HG03460 (cell line): Measurements from ENCODE around the gene PIGN.

Source experiments
- ATAC-seq: cut with Tn5 transposase; IDR thresholded peaks from one replicate; pipeline ENCODE4 v1.9.1; 2021; ENCODE audit not compliant: unreplicated experiment

The PIGN gene

DNA sequence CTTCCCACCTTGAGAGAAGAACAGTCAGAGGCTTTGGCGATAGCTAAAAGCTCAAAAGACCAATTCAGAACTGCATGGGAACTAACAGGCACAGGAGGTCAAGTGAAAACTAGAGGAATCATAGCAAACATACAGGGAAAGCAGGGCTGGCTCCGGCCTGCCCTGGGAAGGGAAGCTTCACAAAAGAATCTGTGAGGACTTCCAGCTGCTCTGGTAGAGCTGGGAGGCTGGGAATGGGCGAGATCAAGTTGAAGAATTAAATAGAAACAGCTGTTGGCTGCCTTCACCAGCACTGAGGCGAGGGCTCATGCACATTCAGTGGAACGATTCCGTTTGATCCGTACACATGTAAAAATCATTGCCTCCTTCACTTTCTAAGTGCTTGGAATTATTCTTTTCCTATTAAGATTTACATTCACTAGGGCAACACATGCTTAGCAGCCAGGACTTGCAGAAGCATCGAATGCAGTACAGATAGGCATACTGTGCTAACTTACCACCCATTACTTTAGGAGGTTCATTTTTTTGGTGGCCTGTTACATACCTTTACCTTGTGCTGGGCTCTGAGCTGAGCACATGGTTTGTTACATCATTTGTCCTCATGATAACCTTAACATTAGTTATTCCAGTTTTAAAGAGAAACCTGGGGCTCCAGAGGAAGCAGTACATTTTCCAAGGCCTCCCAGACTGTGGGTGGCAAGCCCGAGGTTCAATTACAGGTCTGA lies 168.7 kb downstream of the PIGN start:
- no peak for ATAC-seq

DNA sequence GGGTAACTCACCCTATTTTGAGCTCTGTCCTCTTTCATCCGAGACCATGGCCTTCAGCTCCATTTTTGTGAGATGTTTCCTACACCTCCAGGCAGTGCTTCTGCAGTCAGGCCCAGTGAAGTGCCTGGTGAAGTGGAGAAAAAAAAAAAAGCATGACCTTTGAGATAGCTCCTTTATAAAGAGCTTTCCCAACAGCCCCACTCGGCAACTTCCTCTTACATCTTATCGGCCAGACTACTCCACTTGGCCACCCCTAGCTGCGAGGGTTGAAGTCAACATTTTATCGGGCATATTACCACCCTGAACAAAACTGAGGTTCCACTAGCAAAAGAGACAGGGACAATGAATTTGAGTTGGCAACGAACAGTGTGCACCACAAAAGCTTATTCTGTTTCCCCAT lies 169.2 kb downstream of the PIGN start:
- ATAC-seq: no peak

DNA sequence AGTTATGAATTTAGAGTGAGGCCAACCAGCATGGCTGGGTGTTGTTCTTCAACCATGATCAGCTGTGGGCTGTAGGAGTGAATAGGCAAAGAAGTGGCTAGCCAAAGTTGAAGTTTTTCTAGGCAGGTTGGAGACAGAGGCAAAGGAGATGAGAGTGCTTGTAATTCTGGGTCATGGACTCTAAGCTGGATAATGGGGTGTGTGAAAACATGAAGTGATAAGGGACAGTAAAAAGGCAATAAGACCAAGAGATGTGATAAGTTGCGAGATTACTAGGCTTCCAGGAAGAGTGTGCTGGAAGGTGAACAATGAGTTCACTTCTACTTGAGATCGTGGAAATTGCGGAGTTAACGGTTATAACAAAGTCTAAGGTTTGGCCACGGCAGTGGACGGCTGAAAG lies 175.4 kb downstream of the PIGN start:
- no peak for ATAC-seq

DNA sequence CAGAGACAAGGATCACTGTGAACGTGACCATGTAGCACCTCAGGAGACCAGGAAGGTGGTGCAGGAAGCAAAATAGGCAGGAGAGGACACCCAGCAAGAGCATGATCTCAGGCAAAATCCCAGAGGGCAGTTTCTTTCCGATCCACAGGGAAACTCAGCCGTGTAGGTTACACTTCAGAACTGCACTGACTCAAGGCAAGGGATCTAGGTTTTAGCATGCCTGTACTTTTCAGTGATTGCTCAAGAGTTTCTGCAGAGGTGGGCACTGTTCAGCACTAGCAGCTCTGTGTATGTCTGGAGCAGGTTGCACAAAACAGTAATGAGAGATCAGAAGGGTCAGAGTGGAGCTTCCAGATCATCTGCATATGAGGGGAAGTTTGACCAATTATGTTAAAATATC lies 177.3 kb downstream of the PIGN start:
- ATAC-seq: no peak

DNA sequence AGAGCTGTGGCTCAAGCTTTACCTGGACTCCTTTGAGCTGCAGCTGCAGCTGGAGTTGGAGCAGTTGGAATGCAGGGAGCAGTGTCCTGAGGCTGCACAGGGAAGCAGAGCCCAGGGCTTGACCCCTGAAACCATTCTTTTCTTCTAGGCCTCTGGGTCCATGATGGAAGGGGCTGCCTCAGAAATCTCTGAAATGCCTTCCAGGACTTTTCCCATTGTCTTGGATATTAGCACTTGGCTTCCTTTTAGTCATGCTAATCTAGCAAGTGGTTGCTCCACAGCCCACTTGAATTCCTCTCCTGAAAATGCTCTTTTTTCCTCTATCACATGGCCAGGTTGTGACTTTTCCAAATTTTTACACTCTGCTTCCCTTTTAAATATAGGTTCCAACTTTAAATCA lies 185.5 kb downstream of the PIGN start:
- no peak for ATAC-seq

DNA sequence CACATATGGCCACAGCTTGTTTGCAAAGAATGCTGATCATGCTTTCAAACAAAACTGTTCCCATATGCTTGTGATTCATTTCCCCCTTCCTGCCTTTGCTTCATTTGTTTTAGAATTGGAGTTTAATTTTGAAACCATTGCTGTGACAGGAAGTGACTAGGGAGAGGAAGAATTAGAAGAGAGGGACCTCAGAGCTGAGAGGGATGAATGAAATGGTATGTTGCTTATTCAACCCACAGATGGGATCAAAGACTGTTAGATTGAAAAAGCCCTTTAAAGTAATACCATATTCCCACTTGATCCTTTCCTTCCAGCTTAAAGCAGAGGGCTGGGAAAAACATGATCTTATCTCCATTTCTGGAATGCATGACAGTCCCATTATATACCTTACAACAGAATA lies 187.9 kb downstream of the PIGN start:
- ATAC-seq: no peak

DNA sequence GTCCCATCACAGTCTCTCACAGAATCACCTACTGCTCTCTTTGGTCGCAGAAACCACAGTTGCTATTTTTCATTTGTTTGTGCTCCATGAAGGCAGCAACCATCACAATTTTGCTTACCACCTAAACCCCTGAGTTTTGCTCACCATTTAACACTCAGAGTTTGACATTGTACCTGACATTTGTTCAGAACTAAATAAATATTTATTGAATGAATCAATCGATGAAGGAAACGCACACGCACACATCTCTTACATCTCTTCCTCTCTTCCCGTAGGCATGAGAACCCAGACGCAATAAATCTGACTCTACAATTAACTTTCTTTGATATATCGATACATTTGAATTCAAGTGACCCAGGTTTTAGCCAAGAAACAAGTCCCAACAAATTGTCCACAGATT lies 188.5 kb downstream of the PIGN start:
- ATAC-seq: no peak

DNA sequence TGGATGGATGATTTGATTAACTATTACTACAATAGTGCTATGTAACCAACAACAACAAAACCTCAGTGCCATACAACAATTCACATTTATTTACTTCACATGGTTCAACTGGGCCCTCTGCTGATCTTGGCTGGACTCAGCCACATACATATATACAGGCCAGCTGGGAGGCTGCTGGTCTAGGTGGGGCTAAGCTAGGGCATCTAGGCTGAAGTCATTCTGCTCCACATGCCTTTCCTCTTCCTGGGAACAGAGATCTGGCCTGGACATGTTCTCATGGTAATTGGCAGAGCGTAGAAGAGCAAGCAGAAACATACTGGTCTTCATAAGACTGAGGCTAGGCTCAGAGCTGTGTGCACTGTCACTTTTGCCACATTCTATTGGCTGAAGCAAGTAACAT lies 191.2 kb downstream of the PIGN start:
- no peak for ATAC-seq

DNA sequence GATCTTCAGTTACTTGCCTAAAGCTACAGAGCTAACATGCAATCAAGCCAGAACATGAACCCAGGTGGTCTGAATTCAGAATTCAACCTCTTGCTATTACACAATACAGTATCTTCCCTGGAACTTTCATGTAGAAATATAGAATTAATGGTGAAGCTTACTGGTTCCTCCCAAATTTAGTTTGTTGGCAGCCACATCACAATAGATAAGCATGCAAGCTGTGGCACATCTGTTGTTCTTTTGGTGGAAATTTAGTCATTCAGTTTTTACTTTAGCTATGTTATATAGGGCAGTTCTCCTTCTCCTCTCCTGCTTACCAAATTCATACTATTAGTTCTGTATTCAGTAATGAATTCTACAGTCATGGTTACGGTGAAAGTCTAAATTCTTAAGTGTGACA lies 193.0 kb downstream of the PIGN start:
- no peak for ATAC-seq

DNA sequence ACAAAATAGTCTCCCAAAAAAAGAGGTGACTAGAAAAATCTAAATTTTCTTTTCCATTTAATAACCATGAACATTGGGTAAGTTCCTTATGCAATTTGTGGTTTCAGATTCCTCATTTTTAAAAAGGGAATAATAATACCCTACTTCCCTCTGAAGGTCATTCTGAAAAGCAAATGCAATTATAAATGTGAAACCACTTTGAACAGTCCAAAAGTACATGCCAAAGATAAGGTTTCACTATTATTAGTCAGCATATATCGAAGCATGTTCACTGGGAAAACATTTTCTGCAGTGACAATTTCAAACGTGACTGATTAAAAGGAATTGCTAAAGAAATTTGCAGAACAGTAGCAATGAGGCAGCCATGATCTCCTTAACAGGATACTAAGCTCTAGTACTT lies 193.9 kb downstream of the PIGN start:
- no peak for ATAC-seq

DNA sequence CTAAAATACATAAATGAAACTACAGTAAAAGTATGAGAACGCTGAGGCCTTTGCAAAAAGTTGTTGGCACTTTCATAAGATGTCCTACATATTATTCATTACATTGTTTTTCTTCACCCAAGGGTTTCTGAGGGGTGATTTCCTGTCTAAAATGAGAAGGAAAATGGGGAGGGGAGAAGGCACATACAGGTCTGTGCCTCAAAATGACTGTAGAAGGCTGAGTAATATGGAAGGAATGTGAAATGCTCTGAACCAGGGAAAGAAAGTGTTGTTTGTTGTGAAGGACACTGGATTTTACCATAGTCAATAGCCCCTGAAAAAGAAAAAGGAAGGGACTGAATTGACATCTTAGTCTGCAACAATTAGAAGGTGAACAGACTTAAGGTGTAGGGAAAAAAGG lies 194.6 kb downstream of the PIGN start:
- ATAC-seq: no peak

DNA sequence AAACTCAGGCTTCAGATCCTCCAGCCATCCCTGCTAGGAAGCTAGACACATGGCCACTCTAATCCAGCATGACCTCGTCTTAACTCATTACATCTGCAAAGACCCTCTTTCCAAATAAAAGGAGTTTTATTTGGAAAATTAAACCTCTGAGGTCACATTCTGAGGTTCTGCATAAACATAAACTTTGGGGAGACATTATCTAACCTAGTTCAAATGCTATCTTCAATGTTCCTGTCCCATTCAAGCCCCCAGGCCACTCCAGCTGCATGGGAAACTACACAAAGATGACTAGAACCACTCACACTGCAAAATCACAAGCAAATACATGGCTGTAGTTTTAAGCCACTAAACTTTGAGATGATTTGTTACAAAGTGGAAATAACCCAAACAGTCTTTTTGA lies 195.0 kb downstream of the PIGN start:
- no peak for ATAC-seq

DNA sequence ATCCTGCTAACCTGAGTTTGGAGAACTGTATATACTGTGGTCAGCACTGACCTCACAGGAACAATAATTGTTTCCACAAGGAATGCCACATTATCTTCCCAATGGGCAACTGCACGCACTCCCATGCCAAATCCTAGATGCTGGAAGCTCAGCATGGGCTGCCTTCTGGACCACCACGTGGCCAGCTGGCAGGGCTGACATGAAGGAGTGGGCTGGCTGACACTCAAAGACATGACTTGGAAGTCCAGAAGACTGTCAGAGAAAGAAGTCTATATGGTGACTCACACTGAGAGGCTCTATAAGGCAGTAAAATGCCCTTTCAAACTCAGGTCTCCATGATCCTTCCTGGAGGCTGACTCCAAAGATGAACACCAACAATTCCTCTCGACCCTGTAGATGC lies 195.7 kb downstream of the PIGN start:
- ATAC-seq: no peak
